ENCODE measurements around the gene TTC36. TPM values are rescaled to one million over a fixed set of nuclear protein-coding genes. Genes with fewer than 3 reads are reported as not detected.

Gene TTC36
- total and polyA plus RNA-seq, 2 of the 13 experiments (the other 11 are each of a cell fraction or from before 2014, with no cell fraction given) = 0.13 to 0.40 TPM

DNA sequence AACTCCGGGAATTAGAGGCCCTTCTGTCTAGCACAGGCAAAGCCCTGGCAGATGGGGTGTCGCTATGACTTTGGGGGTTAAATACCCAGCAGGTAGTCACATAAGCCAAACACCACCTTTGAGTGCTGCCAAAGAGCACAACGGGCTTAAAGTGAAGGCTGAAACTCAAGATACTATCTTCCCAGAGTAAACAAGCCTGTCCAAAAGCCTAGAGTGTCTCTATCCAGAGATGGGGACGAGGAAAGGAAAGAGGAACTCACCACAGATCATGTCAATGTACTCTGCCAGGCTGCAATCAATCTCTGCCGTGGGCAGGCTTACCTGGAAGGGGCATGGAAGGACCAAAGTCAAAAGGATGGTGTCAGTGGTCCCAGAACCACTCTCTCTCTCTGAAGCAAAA is 18.3 kb downstream of the TTC36 start (continued):
- no peak for TF ChIP-seq NPAS2 (CRISPR knock-in tag; IDR thresholded peaks at IDR 0.05; ENCODE audit: borderline replicate concordance)
- no peak for TF ChIP-seq HCFC1 (IDR thresholded peaks at IDR 0.05; ENCODE audit: low read depth, low read length)
- TF ChIP-seq ZNF331 (CRISPR knock-in tag; IDR thresholded peaks at IDR 0.05) = no peak
- no peak for TF ChIP-seq MTA3 (CRISPR knock-in tag; IDR thresholded peaks at IDR 0.05)
- TF ChIP-seq HDAC1 (CRISPR knock-in tag; IDR thresholded peaks at IDR 0.05) = no peak

DNA sequence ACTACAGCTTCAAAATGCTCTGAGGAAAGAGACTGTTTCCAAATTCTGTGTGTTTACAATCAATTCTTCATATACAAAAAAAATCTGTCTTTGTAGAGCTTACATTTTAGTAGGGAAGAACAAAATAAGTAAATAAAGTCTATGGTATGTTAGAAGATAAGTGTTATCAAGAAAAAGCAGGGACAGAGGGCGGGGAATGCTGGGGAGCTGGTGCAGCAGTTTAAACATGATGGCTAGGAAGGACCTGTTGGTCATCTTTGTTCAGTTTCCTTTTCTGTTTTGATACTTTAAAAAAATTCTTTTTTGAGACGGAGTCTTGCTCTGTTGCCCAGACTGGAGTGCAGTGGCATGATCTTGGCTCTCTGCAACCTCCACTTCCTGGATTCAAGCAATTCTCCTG is 19.9 kb downstream of the TTC36 start:
- in situ Hi-C loops (cut with HindIII; ENCODE audit: extremely low pct_ligation_motif_present, low pct_unique_long_range_greater_than_20kb) (no loop called here), intact Hi-C loops (cut with micrococcal nuclease; ENCODE audit: unreplicated experiment) (no loop called here)
- no TSS peak for BruUV-seq (replicated peaks)
- H3K4me3 ChIP-seq (replicated peaks in 1 of 3; ENCODE audit: insufficient read depth in 1 of 3, low read depth in 2 of 3, low read length in 3 of 3) = no peak overlapping the region
- H4K20me1 ChIP-seq (ENCODE audit: insufficient read depth, low read length) = no peaks in the 10 kb centered on the region
- no peaks in the 10 kb centered on the region for H3K27me3 ChIP-seq (ENCODE audit: control insufficient read depth in 1 of 2, insufficient read depth in 2 of 2, low read length in 2 of 2)
- ChIA-PET POLR2A (no interaction called here), CTCF (ENCODE audit: low intra/inter-chr PET ratio, low total read pairs) (no interaction called here)
- H3K9me3 ChIP-seq (ENCODE audit: low read length) = no peaks in the 10 kb centered on the region
- no peaks in the 10 kb centered on the region; a peak in 2 of 5 replicates for H3K36me3 ChIP-seq (replicated peaks in 1 of 2; ENCODE audit: control insufficient read depth in 1 of 2, insufficient read depth in 2 of 2, low read length in 2 of 2)
- H2AFZ ChIP-seq (ENCODE audit: low read length) = no peak overlapping the region
- H3K79me2 ChIP-seq (ENCODE audit: insufficient read depth, low read length) = no peaks in the 10 kb centered on the region
- no peak for FAIRE-seq
- H3K27ac ChIP-seq (ENCODE audit: extremely low read length, insufficient read depth, low read length) = no peak overlapping the region
- 94% methylated on average over 2 of the region's 2 CpGs for WGBS (ENCODE audit: low lambda C conversion rate)
- H3K9ac ChIP-seq (ENCODE audit: insufficient read depth, low read depth, low read length) = no peak overlapping the region
- TF ChIP-seq ADNP (CRISPR knock-in tag; IDR thresholded peaks at IDR 0.05) = no peak
- TF ChIP-seq, protein P1, sequence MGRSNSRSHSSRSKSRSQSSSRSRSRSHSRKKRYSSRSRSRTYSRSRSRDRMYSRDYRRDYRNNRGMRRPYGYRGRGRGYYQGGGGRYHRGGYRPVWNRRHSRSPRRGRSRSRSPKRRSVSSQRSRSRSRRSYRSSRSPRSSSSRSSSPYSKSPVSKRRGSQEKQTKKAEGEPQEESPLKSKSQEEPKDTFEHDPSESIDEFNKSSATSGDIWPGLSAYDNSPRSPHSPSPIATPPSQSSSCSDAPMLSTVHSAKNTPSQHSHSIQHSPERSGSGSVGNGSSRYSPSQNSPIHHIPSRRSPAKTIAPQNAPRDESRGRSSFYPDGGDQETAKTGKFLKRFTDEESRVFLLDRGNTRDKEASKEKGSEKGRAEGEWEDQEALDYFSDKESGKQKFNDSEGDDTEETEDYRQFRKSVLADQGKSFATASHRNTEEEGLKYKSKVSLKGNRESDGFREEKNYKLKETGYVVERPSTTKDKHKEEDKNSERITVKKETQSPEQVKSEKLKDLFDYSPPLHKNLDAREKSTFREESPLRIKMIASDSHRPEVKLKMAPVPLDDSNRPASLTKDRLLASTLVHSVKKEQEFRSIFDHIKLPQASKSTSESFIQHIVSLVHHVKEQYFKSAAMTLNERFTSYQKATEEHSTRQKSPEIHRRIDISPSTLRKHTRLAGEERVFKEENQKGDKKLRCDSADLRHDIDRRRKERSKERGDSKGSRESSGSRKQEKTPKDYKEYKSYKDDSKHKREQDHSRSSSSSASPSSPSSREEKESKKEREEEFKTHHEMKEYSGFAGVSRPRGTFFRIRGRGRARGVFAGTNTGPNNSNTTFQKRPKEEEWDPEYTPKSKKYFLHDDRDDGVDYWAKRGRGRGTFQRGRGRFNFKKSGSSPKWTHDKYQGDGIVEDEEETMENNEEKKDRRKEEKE (IDR thresholded peaks at IDR 0.05) = no peak
- TF ChIP-seq, protein P2, sequence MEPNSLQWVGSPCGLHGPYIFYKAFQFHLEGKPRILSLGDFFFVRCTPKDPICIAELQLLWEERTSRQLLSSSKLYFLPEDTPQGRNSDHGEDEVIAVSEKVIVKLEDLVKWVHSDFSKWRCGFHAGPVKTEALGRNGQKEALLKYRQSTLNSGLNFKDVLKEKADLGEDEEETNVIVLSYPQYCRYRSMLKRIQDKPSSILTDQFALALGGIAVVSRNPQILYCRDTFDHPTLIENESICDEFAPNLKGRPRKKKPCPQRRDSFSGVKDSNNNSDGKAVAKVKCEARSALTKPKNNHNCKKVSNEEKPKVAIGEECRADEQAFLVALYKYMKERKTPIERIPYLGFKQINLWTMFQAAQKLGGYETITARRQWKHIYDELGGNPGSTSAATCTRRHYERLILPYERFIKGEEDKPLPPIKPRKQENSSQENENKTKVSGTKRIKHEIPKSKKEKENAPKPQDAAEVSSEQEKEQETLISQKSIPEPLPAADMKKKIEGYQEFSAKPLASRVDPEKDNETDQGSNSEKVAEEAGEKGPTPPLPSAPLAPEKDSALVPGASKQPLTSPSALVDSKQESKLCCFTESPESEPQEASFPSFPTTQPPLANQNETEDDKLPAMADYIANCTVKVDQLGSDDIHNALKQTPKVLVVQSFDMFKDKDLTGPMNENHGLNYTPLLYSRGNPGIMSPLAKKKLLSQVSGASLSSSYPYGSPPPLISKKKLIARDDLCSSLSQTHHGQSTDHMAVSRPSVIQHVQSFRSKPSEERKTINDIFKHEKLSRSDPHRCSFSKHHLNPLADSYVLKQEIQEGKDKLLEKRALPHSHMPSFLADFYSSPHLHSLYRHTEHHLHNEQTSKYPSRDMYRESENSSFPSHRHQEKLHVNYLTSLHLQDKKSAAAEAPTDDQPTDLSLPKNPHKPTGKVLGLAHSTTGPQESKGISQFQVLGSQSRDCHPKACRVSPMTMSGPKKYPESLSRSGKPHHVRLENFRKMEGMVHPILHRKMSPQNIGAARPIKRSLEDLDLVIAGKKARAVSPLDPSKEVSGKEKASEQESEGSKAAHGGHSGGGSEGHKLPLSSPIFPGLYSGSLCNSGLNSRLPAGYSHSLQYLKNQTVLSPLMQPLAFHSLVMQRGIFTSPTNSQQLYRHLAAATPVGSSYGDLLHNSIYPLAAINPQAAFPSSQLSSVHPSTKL (CRISPR knock-in tag; IDR thresholded peaks at IDR 0.05) = no peak
- TF ChIP-seq, protein P3, sequence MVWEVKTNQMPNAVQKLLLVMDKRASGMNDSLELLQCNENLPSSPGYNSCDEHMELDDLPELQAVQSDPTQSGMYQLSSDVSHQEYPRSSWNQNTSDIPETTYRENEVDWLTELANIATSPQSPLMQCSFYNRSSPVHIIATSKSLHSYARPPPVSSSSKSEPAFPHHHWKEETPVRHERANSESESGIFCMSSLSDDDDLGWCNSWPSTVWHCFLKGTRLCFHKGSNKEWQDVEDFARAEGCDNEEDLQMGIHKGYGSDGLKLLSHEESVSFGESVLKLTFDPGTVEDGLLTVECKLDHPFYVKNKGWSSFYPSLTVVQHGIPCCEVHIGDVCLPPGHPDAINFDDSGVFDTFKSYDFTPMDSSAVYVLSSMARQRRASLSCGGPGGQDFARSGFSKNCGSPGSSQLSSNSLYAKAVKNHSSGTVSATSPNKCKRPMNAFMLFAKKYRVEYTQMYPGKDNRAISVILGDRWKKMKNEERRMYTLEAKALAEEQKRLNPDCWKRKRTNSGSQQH (CRISPR knock-in tag; IDR thresholded peaks at IDR 0.05; ENCODE audit: low read depth) = no peak
- H3K4me2 ChIP-seq (ENCODE audit: low read depth, low read length) = no peak overlapping the region
- no peak for ATAC-seq
- no peak for DNase-seq (ENCODE audit: low spot score)
- H3K4me1 ChIP-seq (ENCODE audit: insufficient read depth, low read length) = no peaks in the 10 kb centered on the region

Measured in HepG2 (cell line).